Activated CD4-positive, alpha-beta T cell treated with anti-CD3 and anti-CD28 coated beads, Interleukin-2, Interleukin-4, amounts not matched to agents 100 ng/mL and 50 ng/mL, durations not matched to agents 16 hours and 8 hours (primary cell): ENCODE results near the gene FAM149A.
A peak's percentile ranks its signal among the peaks of the same experiment; 100 is the strongest.

Experiments used
- DNase-seq: peaks from one replicate; pipeline ENCODE4 v3.0.0-alpha.2; 2020; ENCODE audit warnings: low spot score

FAM149A gene

GRCh38 chr4:186202490-186203140 is 98.1 kb downstream of the FAM149A start:
- DNase-seq: no peak

DNA sequence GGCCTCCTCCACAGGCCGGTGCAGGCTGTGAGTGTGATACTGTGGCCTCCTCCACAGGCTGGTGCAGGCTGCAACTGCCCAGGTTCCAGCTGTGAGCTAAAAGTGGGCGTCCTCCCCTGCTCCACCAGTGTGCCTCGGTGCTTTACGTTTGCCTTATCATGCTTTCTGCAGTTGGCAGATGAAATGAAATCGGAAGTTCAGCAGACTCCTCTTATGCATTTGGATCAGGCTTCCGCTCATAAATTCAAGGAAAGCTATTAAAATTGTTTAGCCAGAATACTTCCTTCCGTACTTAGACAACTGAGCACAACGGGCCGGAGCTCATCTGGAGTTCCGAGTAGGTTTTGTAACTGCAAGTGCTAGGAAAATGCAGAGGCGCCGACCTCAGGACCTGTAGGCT is 98.9 kb downstream of the FAM149A start:
- DNase-seq: no peak

DNA sequence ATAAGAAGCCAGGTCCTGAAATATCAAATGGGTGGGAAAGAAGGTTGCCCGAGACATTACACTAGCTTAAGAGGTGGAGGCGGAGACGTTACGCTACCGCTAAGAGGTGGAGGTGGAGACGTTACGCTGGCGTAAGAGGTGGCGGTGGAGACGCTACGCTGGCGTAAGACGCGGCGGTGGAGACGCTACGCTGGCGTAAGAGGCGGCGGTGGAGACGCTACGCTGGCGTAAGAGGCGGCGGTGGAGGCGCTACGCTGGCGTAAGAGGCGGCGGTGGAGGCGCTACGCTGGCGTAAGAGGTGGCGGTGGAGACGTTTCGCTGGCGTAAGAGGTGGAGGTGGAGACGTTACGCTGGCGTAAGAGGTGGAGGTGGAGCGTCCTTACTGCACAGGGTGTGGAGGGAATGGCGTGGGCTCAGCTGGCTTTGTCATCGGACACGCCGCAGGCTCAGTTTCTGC is 99.6 kb downstream of the FAM149A start:
- DNase-seq: peak; percentile 62

GRCh38 chr4:186204686-186205085 is 100.2 kb downstream of the FAM149A start:
- no peak for DNase-seq

DNA sequence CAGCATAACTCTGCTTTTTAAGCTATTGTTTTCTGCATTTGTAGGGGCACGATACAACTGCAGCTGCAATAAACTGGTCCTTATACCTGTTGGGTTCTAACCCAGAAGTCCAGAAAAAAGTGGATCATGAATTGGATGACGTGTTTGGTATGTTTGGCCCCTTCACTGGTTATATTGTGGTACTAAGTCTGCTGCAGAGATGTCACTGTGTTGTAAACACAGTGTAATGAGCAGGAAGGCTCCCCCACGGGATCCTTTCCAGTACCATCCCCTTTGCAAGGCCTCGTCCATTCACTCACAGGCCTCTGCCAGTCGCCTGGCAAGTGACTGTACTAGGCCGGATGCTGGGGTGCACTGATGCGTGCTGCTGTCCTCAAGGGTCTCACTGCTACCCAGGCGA is 100.7 kb downstream of the FAM149A start:
- no peak for DNase-seq

GRCh38 chr4:186216465-186217024 is 112.0 kb downstream of the FAM149A start:
- no peak for DNase-seq

GRCh38 chr4:186217733-186218293 is 113.3 kb downstream of the FAM149A start:
- DNase-seq: no peak

- no peak for DNase-seq
Measured at GRCh38 chr4:186221624-186222023, 117.1 kb downstream of the FAM149A start.
